ENCODE results near the gene DDI2.
"Not testable (repeated sequence)": the region's sequence is repeated elsewhere in the genome, so short reads cannot be mapped to it uniquely, and the experiment has no call there.

The DDI2 gene

DNA sequence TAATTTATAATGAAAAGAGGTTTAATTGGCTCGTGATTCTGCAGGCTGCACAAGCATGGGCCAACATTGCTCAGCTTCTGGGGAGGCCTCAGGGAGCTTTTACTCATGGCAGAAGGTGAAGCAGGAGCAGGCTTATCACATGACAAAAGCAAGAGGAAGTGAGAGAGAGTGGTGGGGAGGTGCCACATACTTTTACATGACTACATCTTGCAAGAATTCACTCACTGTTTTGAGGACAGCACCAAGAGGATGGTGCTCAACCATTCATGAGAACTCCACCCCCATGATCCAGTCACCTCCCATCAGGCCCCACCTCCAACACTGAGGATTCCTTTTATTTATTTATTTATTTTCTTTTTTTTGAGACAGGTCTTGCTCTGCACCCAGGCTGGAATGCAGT lies 61.3 kb downstream of the DDI2 start:
- no peak for DNase-seq (ENCODE audit: low read depth)

DNA sequence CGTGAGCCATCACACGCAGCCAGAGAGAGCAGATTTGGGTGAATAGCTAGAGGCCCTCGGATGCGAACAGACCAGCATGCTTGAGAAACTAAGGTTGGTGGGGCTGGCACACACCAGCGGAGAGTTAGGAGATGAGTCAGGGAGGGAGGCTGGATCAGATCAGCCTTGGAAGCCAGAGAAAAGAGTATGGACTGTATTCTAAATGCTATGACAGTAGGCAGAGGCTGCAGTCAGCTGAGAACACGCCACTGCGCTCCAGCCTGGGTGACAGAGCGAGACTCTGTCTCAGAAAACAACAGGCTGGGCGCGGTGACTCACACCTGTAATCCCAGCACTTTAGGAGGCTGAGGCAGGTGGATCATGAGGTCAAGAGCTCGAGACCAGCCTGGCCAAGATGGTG lies 62.9 kb downstream of the DDI2 start:
- DNase-seq (ENCODE audit: low read depth) = no peak

DNA sequence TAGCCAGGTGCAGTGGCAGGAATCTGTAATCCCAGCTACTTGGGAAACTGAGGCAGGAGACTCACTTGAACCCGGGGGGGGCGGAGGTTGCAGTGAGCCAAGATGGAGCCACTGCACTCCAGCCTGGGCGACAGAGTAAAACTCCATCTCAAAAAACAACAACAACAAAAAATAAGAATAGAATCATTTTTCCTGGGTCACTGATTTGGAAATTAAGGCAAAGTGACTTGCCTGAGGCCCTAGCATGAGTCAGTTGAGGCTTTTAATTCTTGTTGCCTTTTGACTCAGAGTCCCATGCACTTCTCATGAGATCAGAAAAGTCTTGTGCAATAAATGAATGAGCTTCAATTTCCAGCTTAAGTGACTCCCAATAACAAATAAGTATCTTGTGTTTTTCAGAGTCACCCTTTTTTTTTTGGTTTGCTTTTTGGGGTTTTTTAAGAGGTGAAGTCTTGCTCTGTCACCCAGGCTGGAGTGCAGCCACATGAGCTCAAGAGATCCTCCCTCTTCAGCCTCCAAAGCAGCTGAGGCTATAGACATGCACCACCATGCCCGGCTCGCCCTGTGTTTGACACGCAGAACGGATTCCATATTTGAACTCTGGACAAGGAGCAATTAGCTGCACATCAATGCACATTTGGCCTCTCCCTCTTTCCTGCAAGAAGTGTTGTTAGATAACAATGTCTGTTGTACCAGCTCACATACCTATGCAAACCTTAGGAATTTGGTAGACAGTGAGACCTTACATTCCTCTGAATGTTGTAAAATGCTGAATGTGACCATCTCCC lies 63.5 kb downstream of the DDI2 start:
- DNase-seq (ENCODE audit: low read depth) = no peak

DNA sequence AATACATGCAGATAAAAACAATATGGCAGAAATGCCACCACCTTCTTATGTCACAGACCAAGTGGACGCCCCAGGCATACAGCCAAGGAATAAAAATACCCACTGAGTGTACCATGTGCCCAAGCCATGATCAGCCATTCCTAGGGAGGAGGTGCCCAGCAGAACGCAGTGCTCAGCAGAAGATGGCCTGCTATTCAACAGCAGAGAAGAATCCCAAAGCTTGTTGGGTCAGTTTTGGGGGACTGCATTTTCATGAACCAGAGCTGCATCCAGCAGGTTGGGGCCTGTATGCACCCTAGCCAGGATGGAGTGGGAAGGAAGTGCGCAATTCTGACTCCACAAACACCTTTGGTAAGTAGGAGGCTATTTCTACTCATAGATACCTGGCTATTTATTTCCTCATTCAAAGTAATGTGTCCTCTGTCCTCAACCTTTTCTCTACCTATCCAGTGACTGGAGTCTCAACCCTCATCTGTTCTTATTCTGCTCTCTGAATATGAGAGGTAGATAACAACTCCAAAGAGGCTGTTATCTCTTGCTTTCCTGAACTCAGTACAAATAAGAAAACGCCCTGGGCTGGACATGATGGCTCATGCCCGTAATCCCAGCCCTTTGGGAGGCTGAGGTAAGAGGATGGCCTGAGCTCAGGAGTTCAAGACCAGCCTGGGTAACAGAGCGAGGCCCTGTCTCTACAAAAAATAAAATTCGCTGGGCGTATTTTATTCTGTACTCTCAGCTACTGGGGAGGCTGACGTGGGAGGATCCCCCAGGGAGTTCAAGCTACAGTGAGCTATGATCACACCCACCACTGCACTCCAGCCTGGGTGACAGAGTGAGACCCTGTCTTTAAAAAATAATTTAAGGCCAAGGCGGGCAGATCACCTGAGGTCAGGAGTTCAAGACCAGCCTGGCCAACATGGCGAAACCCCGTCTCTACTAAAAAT lies 64.4 kb downstream of the DDI2 start:
- no peak for DNase-seq (ENCODE audit: low read depth)

DNA sequence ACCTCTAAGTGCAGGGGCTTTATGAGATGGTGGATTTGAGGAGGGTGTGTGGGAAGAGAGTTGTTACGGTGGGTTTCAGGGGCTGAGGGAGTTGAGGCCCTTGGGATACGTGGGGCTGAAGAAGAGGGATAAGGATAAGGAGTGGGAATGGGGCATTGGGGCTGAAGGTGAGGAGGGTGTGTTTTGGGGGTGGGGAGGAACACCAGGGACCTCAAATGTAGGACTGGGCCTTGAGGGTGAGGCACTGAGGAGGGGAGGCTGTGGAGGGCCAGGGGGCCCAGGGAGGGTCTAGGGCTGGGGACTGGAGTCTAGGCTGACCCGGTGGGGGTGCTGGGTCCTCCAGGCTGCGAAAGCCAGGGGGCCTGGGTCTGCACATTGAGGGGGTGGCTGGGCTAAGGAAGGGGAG lies 65.7 kb downstream of the DDI2 start:
- DNase-seq (ENCODE audit: low read depth) = no peak

DNA sequence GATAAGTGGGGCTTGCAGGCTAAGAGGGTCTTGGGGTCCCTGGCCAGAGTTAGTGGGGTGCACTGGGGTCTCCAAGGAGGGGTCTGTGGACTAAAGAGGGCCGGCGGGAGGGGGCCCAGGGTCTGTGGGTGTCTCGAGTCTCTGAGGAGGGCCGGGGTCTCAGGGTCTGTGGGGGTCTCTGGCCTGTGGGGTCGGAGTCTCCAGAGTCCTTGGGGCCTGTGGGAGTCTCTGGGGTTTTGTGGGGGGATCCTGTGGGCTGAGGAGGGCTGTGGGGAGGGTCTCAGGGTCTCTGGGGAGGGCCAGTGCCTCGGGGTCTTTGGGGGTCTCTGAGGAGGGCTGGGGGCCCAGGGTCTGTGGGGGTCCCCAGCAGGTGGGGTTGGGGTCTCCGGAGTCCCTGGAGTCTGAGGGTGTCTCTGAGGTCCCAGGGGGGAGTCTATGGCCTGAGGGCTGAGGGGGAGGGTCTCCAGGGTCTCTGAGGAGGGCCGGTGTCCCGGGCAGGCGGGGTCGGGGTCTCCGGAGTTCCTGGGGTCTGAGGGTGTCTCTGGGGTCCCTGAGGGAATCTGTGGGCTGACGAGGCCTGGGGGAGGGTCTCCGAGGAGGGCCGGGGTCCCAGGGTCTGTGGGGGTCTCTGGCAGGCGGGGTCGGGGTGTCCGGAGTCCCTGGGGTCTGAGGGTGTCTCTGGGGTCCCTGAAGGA lies 66.2 kb downstream of the DDI2 start:
- no peak for DNase-seq (ENCODE audit: low read depth)

DNA sequence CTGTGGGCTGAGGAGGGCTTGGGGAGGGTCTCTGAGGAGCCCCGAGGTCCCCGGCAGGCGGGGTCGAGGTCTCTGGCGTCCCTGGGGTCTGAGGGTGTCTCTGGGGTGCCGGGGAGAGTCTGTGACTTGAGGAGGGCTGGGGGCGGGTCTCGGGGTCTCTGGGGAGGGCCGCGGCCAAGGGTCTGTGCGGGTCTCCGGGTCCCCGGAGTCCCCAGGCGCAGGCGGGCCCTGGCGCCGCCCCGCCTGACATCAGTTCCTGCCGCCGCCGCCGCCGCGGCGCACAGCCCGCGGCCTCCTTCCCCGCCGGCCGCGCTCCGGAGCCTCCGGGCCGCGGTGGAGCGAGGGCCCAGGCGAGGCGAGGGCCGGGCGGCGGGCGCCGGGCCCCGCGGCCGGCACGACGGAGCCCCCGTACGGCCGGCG lies 66.8 kb downstream of the DDI2 start, which contains the start of gene PLEKHM2:
Gene PLEKHM2, plus strand, starts transcription at position 279 of the 420 bp plus-strand sequence. CDS start 239 bp downstream, outside the sequence.
- DNase-seq (ENCODE audit: low read depth) = no peak

DNA sequence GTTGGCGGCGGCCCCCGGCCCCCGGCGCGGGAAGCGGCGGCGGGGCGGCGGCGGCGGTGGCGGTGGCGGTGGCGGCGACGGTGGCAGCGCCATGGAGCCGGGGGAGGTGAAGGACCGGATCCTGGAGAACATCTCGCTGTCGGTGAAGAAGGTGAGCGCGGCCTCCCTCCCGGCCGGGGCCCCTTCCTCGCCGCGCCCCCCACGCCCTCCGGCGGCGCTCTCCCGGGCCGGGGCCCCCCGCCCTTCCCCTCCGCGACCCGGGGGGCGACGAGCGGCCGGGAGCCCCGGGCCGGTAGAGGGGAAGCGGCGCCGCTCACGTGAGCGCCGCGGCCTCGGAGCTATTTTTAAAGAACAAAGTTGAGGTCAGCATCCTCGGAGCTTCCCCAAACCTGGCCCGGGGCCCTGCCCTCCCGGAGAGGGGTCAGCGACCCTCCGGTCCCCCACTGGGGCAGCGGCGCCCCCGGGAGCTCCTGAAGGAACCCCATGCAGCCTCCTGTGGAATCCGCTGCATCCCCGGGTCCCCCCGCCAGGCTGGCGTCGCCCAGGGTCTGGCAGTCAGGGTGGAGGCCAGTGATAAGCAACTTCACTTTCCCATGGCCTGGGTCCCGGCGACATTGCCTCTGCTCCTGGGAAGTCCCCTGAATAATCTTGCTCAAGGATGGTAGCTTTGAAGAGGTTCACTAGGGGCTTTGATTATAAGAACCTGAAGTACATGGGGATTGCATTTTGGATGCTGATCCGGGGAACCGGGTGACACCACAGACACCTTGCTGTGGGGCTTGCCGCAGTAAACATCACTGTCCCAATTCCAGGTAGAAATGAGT lies 67.4 kb downstream of the DDI2 start:
- no peak for DNase-seq (ENCODE audit: low read depth)

DNA sequence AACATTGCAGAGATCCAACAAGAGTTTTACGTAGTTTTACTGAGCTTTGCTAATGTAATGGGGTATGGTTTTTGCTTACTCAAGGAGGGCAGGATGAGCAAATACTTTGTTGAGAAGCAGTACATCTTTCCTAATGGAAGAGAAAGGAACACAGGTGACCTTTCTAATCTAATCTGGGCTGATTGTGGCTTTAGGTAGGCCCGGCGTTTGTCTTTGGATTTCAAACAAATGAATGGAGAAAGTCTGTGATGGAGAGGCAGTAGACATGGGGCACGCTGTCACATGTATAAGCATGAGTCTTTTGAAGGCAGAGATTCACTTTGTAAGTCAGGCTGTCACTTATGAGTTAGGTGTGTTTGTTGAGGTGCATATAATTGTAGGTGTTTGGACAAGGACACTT lies 68.6 kb downstream of the DDI2 start:
- DNase-seq (ENCODE audit: low read depth) = no peak

DNA sequence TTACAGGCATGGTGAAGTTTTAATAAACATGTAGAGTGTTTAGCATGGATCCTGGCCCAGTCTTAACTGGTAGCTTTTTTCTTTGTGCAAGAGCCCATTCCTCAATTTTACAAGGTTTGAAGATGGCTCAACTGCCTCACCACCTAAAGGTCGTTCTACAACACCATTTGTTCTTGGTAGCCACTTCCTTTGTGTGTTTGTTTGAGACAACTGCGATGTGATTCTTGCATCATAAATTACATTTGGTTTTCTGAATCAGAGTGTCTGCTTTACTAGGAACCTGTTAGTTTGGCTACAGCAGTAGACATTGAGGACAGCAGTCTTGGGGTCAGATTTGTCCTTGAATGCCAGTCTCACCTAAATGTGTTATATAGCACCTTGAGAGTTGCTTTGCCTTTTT lies 70.2 kb downstream of the DDI2 start:
- DNase-seq (ENCODE audit: low read depth) = no peak

DNA sequence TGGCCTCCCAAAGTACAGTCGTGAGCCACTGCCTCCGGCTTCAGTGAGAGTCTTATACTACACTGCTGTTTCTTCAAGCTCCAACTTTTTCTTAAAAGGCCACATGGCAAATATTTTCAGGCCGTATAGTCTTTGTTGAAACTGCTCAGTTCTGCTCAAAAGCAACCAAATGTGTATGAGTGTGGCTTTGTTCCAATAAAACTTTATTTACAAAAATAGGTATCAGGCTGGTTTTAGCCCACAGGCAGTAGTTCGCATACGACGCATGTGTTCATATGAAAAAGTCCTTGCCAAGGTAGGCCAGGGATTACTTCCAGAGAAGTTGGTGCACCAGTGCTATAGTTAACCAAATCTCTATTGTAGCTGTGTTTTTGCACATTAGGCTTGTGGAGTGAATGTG lies 73.1 kb downstream of the DDI2 start:
- DNase-seq (ENCODE audit: low read depth) = no peak

DNA sequence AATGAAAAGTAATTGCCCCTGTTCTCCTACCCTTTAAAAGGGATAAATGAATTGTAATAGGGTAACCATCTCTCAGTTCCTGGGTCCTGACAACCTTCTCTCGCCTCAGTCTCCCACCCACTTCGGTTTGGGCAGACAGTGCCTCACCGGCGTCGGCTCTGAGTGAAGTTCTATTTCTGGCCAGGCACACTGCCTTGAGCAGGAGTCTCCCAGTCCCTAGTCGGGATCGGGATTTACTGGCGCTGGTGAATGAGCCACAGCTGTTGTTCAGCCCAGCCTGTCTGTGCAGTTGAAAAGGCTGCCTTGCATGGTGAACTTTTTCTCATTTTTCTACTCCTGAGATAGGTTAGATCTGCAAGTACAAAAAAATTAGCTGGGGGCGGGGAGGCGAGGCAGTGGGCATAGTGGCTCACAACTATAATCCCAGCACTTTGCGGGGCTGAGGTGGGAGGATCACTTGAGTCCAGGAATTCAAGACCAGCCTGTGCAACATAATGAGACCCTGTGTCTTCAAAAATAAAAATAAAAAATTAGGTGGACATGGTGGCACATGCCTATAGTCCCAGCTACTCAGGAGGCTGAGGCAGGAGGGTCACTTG lies 74.3 kb downstream of the DDI2 start:
- DNase-seq (ENCODE audit: low read depth) = no peak

DNA sequence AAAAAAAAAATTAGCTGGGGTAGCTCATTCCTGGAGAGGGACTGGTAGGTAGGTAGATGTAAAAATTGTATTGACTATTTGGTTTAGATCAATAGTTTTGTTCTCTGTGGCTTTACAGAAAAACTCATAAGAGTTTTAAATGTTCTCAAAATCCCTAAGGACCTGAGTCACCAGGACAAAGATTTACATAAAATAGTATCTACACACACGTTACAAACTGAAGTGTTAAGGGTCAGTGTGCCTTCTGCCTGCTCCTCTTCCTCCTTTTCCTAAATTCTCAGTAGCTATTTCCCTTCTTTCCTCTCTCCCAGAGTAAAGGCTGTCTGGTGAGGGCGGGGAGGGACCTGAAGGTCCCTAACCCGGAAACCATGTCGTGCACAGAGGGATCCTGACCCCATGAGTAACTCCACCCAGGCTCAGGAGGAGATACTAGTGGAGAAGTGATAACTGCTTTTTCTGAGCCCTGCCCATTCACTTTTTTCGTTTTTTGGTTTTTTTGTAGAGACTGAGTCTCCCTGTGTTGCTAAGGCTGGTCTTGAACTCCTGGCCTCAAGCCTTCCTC lies 74.9 kb downstream of the DDI2 start:
- no peak for DNase-seq (ENCODE audit: low read depth)

DNA sequence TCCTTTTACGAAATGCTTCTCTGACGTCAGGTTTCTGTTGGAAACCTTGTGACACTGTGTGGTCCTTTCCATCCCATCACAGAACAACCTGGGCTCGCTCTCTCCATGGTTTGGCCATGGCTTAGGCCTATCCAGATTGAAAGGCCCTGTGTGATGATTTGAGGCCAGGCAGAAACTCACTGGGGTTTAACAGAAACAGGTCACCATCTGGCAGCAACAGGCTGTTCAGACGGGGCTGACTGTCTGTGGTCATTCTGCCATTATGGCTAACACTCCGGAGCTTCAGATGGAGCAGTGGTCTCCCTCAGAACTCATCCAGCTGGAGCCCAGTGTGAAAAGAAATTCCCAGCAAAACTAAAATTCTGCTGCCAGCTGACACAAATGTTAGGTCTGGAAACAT lies 76.1 kb downstream of the DDI2 start:
- no peak for DNase-seq (ENCODE audit: low read depth)

DNA sequence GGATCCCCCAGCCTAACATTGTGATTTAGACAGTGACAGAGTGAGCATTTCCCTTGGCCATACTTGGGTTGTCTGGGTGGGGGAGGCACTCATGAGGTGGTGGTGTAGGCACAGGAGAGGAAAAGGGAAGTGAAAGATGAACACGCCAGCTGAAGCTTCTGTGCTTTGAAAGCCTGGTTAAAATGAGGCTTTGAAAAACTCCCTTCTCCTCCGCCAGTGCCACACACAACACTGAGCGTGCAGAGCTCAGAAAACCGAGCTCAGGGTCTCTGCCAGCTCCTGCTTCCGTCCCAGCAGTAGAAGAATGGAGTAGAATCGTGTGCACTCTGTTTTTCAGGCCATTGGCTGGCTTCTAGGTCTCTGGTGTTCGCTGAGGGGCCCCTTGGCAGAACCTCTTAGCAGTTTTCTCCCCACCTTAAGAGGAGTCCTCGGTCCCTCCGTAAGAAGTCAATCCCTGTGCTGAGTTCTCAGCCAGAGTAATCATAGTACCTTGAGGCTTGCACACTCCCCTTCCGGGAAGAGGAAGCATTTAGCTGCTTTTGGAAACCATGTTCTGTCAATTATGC lies 79.8 kb downstream of the DDI2 start:
- no peak for DNase-seq (ENCODE audit: low read depth)

DNA sequence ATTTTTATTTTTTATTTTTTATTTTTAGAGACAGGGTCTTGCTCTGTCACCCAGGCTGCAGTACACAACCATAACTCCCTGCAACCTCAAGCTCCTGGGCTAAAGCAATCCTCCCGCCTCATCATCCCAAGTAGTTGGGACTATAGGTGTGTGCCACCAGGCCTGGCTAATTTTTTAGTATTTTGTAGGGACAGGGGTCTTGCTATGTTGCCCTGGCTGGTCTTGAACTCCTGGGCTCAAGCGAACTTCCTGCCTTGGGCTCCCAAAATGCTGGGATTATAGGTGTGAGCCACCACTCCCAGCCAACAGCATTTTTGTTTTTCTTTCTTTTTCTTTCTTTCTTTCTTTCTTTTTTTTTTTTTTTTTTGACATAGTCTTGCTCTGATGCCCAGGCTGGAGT lies 80.9 kb downstream of the DDI2 start:
- DNase-seq (ENCODE audit: low read depth) = no peak

DNA sequence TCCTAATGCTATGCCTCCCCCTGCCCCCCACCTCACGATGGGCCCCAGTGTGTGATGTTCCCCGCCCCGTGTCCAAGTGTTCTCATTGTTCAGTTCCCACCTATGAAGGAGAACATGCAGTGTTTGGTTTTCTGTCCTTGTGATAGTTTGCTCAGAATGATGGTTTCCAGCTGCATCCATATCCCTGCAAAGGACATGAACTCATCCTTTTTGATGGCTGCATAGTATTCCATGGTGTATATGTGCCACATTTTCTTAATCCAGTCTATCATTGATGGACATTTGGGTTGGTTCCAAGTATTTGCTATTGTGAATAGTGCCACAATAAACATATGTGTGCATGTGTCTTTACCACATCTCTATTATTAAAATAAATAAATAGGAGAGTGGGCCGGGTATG lies 82.1 kb downstream of the DDI2 start:
- not testable (repeated sequence) for DNase-seq (ENCODE audit: low read depth)

DNA sequence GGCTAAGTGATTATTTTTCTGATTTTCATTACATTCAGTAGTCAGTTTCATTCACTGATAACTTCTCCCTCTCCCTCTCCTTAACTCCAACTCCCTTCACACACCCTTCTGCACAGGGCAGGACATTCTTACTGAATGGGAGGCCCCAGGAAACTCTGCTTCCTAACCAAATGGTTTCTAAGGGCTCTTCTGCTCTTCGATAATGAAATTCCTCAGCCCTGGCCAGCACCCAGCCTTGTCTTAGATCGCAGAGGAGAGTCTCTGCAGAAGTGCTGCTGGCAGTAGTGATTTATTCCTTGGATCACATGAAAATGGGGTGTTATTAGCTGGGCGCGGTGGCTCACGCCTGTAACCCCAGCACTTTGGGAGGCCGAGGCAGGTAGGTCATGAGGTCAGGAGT lies 83.2 kb downstream of the DDI2 start:
- DNase-seq (ENCODE audit: low read depth) = no peak

DNA sequence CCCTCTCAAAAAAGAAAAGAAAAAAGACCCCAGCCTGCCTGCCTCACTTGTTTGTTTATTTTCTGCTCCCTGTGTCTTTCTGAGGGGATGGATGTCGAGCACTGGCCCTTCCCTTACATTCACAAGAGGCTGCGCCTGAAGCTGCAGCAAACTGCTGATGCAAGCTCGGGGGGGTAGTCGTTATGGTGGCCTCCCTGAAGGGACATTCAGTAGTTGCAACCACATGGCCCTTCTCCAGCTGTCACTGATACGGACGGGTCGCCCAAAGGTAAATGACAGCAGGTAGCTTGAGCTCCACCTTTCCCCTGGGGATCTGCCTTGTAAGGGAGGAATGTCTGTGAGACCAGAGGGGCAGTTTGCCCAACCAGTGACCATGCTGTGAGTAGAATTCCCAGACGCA lies 84.5 kb downstream of the DDI2 start:
- DNase-seq (ENCODE audit: low read depth) = no peak

DNA sequence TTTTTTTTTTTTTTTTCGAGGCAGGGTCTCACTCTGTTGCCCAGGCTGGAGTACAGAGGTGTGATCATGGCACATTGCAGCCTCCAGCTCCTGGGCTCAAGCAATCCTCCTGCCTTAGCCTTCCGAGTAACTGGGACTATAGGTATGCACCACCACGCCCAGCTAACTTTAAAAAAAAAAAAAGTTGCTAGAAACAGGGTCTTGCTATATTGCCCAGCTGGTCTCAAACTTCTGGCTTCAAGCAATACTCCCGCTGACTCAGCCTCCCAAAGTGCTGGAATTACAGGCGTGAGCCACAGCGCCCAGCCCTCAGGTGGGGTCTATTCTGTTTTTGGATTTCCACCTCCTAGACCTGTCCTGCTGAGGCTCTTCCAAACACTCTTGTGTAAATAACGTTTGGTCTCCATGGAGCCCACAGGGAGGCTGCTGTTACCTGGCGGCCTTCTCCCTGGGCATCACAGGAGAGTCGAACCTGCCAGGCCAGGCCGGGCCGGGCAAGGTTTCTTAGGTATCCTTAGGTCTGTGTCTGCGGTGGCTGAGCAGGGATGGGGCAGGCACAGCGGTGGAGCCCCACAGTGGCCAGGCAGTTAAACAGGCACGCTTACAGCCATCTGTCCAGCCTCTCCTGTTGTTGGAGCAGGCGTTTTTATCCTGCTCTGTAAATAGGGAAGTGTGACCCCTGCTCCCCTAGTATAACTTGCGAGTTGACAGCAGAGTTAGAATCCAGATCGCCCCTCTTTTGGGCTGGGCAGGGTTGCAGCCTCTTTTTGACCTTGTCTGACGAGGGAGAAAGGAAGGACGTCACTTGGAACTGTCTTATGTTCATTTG lies 85.7 kb downstream of the DDI2 start:
- no peak for DNase-seq (ENCODE audit: low read depth)
